ENCODE measurements around the gene COL5A1. TPM values are rescaled to one million over a fixed set of nuclear protein-coding genes. Genes with fewer than 3 reads are reported as not detected.

Gene COL5A1
- total RNA-seq, 4 donors from 2014 or later = 4.9 to 97.4 (median 11.9) TPM

- H3K27me3 ChIP-seq = no peaks in the 10 kb centered on the region
- peak in 1 of 3 donors; percentile 14 for DNase-seq
- no peak for TF ChIP-seq POLR2A (IDR thresholded peaks at IDR 0.05)
- TF ChIP-seq, protein P1, sequence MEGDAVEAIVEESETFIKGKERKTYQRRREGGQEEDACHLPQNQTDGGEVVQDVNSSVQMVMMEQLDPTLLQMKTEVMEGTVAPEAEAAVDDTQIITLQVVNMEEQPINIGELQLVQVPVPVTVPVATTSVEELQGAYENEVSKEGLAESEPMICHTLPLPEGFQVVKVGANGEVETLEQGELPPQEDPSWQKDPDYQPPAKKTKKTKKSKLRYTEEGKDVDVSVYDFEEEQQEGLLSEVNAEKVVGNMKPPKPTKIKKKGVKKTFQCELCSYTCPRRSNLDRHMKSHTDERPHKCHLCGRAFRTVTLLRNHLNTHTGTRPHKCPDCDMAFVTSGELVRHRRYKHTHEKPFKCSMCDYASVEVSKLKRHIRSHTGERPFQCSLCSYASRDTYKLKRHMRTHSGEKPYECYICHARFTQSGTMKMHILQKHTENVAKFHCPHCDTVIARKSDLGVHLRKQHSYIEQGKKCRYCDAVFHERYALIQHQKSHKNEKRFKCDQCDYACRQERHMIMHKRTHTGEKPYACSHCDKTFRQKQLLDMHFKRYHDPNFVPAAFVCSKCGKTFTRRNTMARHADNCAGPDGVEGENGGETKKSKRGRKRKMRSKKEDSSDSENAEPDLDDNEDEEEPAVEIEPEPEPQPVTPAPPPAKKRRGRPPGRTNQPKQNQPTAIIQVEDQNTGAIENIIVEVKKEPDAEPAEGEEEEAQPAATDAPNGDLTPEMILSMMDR (IDR thresholded peaks at IDR 0.05) = no peak
- no peak overlapping the region for H3K4me3 ChIP-seq
- no peak overlapping the region for H3K27ac ChIP-seq
- no peaks in the 10 kb centered on the region for H3K4me1 ChIP-seq
- no peaks in the 10 kb centered on the region for H3K36me3 ChIP-seq
- no peaks in the 10 kb centered on the region for H3K9me3 ChIP-seq
Observed at GRCh38 chr9:134885679-134886412, 244.2 kb downstream of the COL5A1 start.

GRCh38 chr9:134886413-134886913 lies 244.9 kb downstream of the COL5A1 start:
- Histone ChIP-seq H3K27me3 (no peaks in the 10 kb centered on the region), H3K4me1 (no peaks in the 10 kb centered on the region), H3K4me3 (no peak overlapping the region), H3K9me3 (no peaks in the 10 kb centered on the region), H3K27ac (no peak overlapping the region), H3K36me3 (no peaks in the 10 kb centered on the region)
- TF ChIP-seq POLR2A (IDR thresholded peaks at IDR 0.05) = no peak
- TF ChIP-seq, protein P1 (IDR thresholded peaks at IDR 0.05) = no peak
- peak in 1 of 3 donors; percentile 12 for DNase-seq

DNA sequence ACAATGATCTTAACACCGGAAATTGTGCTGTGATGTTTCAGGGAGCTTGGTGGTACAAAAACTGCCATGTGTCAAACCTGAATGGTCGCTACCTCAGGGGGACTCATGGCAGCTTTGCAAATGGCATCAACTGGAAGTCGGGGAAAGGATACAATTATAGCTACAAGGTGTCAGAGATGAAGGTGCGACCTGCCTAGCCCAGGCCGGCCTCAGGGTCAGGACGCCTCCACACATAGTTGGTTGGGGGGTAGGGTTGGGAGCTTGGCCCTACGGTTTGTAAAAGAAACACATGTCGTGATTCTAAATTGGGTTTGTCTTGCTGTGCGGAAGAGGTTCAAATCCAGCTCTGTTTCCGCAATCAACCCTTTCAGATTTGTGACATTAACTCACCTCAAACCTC lies 245.6 kb downstream of the COL5A1 start:
- Histone ChIP-seq H3K4me1 (no peaks in the 10 kb centered on the region), H3K9me3 (no peaks in the 10 kb centered on the region), H3K4me3 (no peak overlapping the region), H3K36me3 (no peaks in the 10 kb centered on the region), H3K27ac (no peak overlapping the region), H3K27me3 (no peaks in the 10 kb centered on the region)
- TF ChIP-seq POLR2A (IDR thresholded peaks at IDR 0.05) = no peak
- TF ChIP-seq, protein P1 (IDR thresholded peaks at IDR 0.05) = no peak
- peak in 1 of 3 donors; percentile 4 for DNase-seq

DNA sequence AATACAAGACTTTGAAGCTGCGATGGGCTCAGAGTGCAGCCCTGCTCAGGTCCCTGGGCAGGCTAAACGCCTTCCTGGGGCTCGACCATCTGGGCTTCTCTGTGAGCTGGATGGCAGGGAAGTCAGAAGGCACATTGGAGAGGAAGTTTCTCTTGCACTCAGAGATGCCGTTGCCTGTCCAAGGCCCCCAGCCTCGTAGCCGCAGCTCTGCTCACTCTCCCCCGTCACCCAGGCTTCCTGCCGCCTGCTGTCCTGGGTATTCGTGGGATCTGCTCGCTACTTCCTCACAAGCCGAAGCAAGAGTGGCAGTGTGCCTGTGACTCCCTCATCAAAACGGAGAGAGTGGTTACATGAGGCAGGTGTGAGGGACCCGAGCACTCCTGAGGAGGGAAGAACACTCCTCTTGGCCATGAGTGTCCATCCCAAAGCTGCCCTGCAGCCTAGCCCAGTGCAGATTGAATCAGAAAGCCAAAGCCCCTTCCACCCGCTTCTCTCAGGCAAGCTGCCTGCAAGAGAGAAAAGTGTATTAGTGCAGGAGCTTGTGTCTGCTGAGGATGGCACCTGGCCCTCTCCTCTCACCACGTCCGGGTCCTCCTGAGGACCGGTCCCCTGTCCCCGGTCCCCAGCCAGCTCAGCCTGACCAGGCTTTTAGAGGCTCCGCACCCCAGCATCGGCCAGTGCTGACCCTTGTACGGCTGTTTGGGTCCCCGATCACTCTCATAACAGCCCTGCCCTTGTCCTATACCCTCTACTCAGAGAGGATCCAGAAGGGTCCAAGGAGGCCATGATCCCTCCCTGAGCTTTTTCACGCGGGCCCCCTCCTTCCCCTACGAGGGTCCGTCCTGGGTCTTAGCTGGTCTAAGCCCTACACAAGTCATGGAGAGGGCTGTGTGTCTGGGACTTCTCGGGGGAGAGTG lies 246.3 kb downstream of the COL5A1 start:
- H3K27ac ChIP-seq = no peak overlapping the region
- TF ChIP-seq, protein P1 (IDR thresholded peaks at IDR 0.05) = no peak
- no peak for TF ChIP-seq POLR2A (IDR thresholded peaks at IDR 0.05)
- no peaks in the 10 kb centered on the region for H3K27me3 ChIP-seq
- DNase-seq = peak in 1 of 3 donors; percentile 10
- H3K36me3 ChIP-seq = no peaks in the 10 kb centered on the region
- no peak overlapping the region for H3K4me3 ChIP-seq
- H3K4me1 ChIP-seq = no peaks in the 10 kb centered on the region
- no peaks in the 10 kb centered on the region for H3K9me3 ChIP-seq

DNA sequence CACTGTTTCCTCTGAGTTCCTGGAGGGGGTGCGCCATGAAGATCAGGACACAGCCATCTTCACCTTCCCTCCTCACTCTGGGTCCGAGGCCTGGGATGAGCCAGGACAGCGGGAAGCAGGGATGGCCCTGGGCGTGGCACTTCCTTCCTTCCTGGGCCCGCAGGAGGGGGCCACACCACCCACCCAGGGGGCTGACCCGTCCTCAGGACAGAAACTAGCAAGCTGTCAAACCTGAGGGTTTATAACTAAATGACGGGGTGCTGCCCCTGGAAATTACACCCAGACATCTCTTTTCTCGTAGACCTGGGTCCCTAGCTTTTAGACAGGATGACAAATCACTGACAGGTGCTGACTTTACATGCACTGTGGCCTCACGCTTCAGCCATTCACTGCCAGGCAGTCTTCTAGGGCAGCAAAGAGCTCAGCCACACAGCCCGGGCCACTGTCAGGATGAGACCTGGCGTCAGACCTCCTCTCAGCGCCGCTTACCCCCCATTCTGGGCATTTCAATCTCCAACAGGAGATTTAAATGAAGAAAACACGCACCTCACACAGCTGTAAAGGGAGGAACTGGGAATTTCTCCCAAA lies 247.1 kb downstream of the COL5A1 start:
- no peaks in the 10 kb centered on the region for H3K27me3 ChIP-seq
- TF ChIP-seq POLR2A (IDR thresholded peaks at IDR 0.05) = no peak
- TF ChIP-seq, protein P1 (IDR thresholded peaks at IDR 0.05) = no peak
- DNase-seq = peak in 1 of 3 donors; percentile 1

More for the DNA sequence above, 247.1 kb downstream of the COL5A1 start:
- Histone ChIP-seq H3K27ac (no peak overlapping the region), H3K4me3 (no peak overlapping the region), H3K36me3 (no peaks in the 10 kb centered on the region), H3K4me1 (no peaks in the 10 kb centered on the region), H3K9me3 (no peaks in the 10 kb centered on the region)

Data from Peyer's patch (tissue), 4 donors.